NCI-H345 (cell line): ENCODE data around the gene ABR.
"Not testable (repeated sequence)": the region's sequence is repeated elsewhere in the genome, so short reads cannot be mapped to it uniquely, and the experiment has no call there.

Experiments
- DNase-seq: peaks from one replicate; lab custom pipeline; 2025; lab: John Stamatoyannopoulos, UW

ABR gene

GRCh38 chr17:1095090-1095852 lies 84.5 kb downstream of the ABR start:
- DNase-seq, result no peak

GRCh38 chr17:1094591-1094990 lies 85.2 kb downstream of the ABR start:
- DNase-seq, result no peak

GRCh38 chr17:1091900-1092299 lies 87.9 kb downstream of the ABR start:
- no peak for DNase-seq

GRCh38 chr17:1091190-1091534 lies 88.6 kb downstream of the ABR start:
- no peak for DNase-seq

- DNase-seq, result no peak
Measured at GRCh38 chr17:1090465-1091189, 89.2 kb downstream of the ABR start.

- no peak for DNase-seq
Measured at GRCh38 chr17:1089915-1090314, 89.9 kb downstream of the ABR start.

GRCh38 chr17:1087381-1088241 lies 92.2 kb downstream of the ABR start:
- DNase-seq, result peak; percentile 80

- DNase-seq, result no peak
Measured at GRCh38 chr17:1083451-1084187, 96.2 kb downstream of the ABR start.

GRCh38 chr17:1082579-1082978 lies 97.2 kb downstream of the ABR start:
- DNase-seq, result no peak

- DNase-seq, result no peak
Measured at GRCh38 chr17:1078831-1079561, 100.8 kb downstream of the ABR start.

GRCh38 chr17:1077986-1078711 lies 101.6 kb downstream of the ABR start:
- DNase-seq, result no peak

- DNase-seq, result no peak
Measured at GRCh38 chr17:1077581-1077985, 102.2 kb downstream of the ABR start.

GRCh38 chr17:1076982-1077302 lies 102.8 kb downstream of the ABR start:
- DNase-seq, result no peak

- DNase-seq, result no peak
Measured at GRCh38 chr17:1076299-1076981, 103.3 kb downstream of the ABR start.

- DNase-seq, result no peak
Measured at GRCh38 chr17:1074886-1075605, 104.7 kb downstream of the ABR start.

- DNase-seq, result not testable (repeated sequence)
Measured at GRCh38 chr17:1073963-1074625, 105.7 kb downstream of the ABR start.

- no peak for DNase-seq
Measured at GRCh38 chr17:1073241-1073962, 106.4 kb downstream of the ABR start.

GRCh38 chr17:1072551-1072961 lies 107.2 kb downstream of the ABR start:
- no peak for DNase-seq
